ENCODE data around the gene DLGAP1.

DLGAP1 gene

GRCh38 chr18:3728704-3729437 lies 726.2 kb downstream of the DLGAP1 start:
- H3K4me3 ChIP-seq (ENCODE audit: low read depth, low read length): no peak overlapping the region
- no peak for DNase-seq (ENCODE audit: low read depth)

GRCh38 chr18:3727274-3727673 lies 727.8 kb downstream of the DLGAP1 start:
- H3K4me3 ChIP-seq (ENCODE audit: low read depth, low read length): no peak overlapping the region
- no peak for DNase-seq (ENCODE audit: low read depth)

GRCh38 chr18:3726238-3726951 lies 728.7 kb downstream of the DLGAP1 start:
- DNase-seq (ENCODE audit: low read depth): no peak
- H3K4me3 ChIP-seq (ENCODE audit: low read depth, low read length): no peak overlapping the region

- no peak overlapping the region for H3K4me3 ChIP-seq (ENCODE audit: low read depth, low read length)
- DNase-seq (ENCODE audit: low read depth): no peak
Observed at GRCh38 chr18:3725115-3725514, 730.0 kb downstream of the DLGAP1 start.

GRCh38 chr18:3723554-3723953 lies 731.6 kb downstream of the DLGAP1 start:
- H3K4me3 ChIP-seq (ENCODE audit: low read depth, low read length): no peak overlapping the region
- no peak for DNase-seq (ENCODE audit: low read depth)

GRCh38 chr18:3722649-3723433 lies 732.3 kb downstream of the DLGAP1 start:
- no peak overlapping the region for H3K4me3 ChIP-seq (ENCODE audit: low read depth, low read length)
- no peak for DNase-seq (ENCODE audit: low read depth)

GRCh38 chr18:3721771-3722648 lies 733.1 kb downstream of the DLGAP1 start:
- H3K4me3 ChIP-seq (ENCODE audit: low read depth, low read length): no peak overlapping the region
- no peak for DNase-seq (ENCODE audit: low read depth)

- DNase-seq (ENCODE audit: low read depth): no peak
- H3K4me3 ChIP-seq (ENCODE audit: low read depth, low read length): no peak overlapping the region
Observed at GRCh38 chr18:3720818-3721545, 734.1 kb downstream of the DLGAP1 start.

- no peak overlapping the region for H3K4me3 ChIP-seq (ENCODE audit: low read depth, low read length)
- DNase-seq (ENCODE audit: low read depth): no peak
Observed at GRCh38 chr18:3720159-3720558, 734.9 kb downstream of the DLGAP1 start.

GRCh38 chr18:3717376-3718025 lies 737.6 kb downstream of the DLGAP1 start:
- no peak for DNase-seq (ENCODE audit: low read depth)
- no peak overlapping the region for H3K4me3 ChIP-seq (ENCODE audit: low read depth, low read length)

GRCh38 chr18:3716116-3716660 lies 738.9 kb downstream of the DLGAP1 start:
- no peak for DNase-seq (ENCODE audit: low read depth)

GRCh38 chr18:3715231-3716080 lies 739.7 kb downstream of the DLGAP1 start:
- no peak for DNase-seq (ENCODE audit: low read depth)
- no peak overlapping the region for H3K4me3 ChIP-seq (ENCODE audit: low read depth, low read length)

More at GRCh38 chr18:3716116-3716660, 738.9 kb downstream of the DLGAP1 start:
- no peak overlapping the region for H3K4me3 ChIP-seq (ENCODE audit: low read depth, low read length)

- no peak overlapping the region for H3K4me3 ChIP-seq (ENCODE audit: low read depth, low read length)
- no peak for DNase-seq (ENCODE audit: low read depth)
Observed at GRCh38 chr18:3713708-3714107, 741.4 kb downstream of the DLGAP1 start.

- no peak for DNase-seq (ENCODE audit: low read depth)
- H3K4me3 ChIP-seq (ENCODE audit: low read depth, low read length): no peak overlapping the region
Observed at GRCh38 chr18:3713166-3713565, 741.9 kb downstream of the DLGAP1 start.

- no peak for DNase-seq (ENCODE audit: low read depth)
- no peak overlapping the region for H3K4me3 ChIP-seq (ENCODE audit: low read depth, low read length)
Observed at GRCh38 chr18:3712491-3712890, 742.6 kb downstream of the DLGAP1 start.

- no peak for DNase-seq (ENCODE audit: low read depth)
- H3K4me3 ChIP-seq (ENCODE audit: low read depth, low read length): no peak overlapping the region
Observed at GRCh38 chr18:3710712-3711301, 744.3 kb downstream of the DLGAP1 start.

GRCh38 chr18:3709205-3709604 lies 745.9 kb downstream of the DLGAP1 start:
- no peak for DNase-seq (ENCODE audit: low read depth)
- no peak overlapping the region for H3K4me3 ChIP-seq (ENCODE audit: low read depth, low read length)
